ENCODE results near the gene CLIP4.

DNA sequence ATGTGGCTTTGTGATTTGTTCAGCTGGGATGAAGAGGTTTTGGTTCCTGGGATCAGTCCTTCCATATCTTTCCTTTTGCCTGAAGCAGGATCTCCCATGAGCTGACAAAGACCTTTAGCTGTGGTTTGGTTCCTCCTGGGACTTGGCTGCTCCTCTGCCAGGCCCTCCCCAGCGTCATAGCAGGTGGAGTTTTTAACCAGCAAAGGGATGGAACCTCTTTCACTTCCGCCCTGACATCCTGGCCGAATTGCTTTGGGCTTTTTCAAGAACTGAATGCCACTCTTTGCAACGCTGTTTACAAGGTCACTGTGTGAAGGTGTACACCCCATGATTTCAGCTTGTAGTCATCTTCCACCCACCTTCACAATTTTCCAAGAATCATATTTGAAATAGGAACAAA lies 41.3 kb upstream of the CLIP4 start:
- TF ChIP-seq, protein P1, sequence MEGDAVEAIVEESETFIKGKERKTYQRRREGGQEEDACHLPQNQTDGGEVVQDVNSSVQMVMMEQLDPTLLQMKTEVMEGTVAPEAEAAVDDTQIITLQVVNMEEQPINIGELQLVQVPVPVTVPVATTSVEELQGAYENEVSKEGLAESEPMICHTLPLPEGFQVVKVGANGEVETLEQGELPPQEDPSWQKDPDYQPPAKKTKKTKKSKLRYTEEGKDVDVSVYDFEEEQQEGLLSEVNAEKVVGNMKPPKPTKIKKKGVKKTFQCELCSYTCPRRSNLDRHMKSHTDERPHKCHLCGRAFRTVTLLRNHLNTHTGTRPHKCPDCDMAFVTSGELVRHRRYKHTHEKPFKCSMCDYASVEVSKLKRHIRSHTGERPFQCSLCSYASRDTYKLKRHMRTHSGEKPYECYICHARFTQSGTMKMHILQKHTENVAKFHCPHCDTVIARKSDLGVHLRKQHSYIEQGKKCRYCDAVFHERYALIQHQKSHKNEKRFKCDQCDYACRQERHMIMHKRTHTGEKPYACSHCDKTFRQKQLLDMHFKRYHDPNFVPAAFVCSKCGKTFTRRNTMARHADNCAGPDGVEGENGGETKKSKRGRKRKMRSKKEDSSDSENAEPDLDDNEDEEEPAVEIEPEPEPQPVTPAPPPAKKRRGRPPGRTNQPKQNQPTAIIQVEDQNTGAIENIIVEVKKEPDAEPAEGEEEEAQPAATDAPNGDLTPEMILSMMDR (conservative IDR thresholded peaks at IDR 0.05; ENCODE audit: low read depth, low read length): no peak
- no peak for TF ChIP-seq EZH2 (IDR thresholded peaks at IDR 0.05; ENCODE audit: borderline replicate concordance, low read depth, low read length, poor library complexity, severe bottlenecking)
